CD4-positive, alpha-beta T cell (primary cell): ENCODE data around the gene SH3RF1. TPM values are rescaled to one million over a fixed set of nuclear protein-coding genes. Genes with fewer than 3 reads are reported as not detected.

Experiments
- ATAC-seq: fragments of 200-7000 bp; cut with Tn5 transposase; one replicate; pipeline ENCODE4 v1.10.0; 2022; ENCODE audit warnings: mild to moderate bottlenecking; ENCODE audit not compliant: poor library complexity
- CTCF ChIA-PET: fragments of 350-600 bp; sonication (Branson Sonifier 250); formaldehyde crosslinking; loops from one replicate; lab custom pipeline; 2021; ENCODE audit warnings: antibody characterized with exemption, inconsistent platforms; lab: Charles Lee
- POLR2A ChIA-PET: fragments of 350-600 bp; sonication (Branson Sonifier 250); formaldehyde crosslinking; loops from one replicate; lab custom pipeline; 2021; ENCODE audit warnings: antibody characterized with exemption, inconsistent platforms; lab: Charles Lee
- DNase-seq, 14 experiments: peaks; one replicate each; pipeline ENCODE4 v3.0.0-alpha.2; 2013 to 2020; ENCODE audit warnings: mixed read lengths in 2 of 14
- H3K27ac ChIP-seq, 2 donors: one replicate each; pipeline versions ENCODE4 v1.5.1 to v1.7.0; 2013; ENCODE audit warnings: low read length in 2 of 2, low read depth in 1 of 2, mild to moderate bottlenecking in 1 of 2
- H3K27me3 ChIP-seq, 2 experiments: 1 replicate in 1 of 2; 2 replicates in 1 of 2; pipeline versions ENCODE4 v1.6.1 to v1.7.0; 2013; ENCODE audit warnings: low read length in 2 of 2, control low read depth in 1 of 2, mild to moderate bottlenecking in 1 of 2, moderate library complexity in 1 of 2; ENCODE audit not compliant: insufficient read depth in 2 of 2, control insufficient read depth in 1 of 2
- H3K36me3 ChIP-seq: one replicate; pipeline ENCODE4 v1.6.1; 2013; ENCODE audit warnings: low read length, control low read depth; ENCODE audit not compliant: insufficient read depth
- H3K4me1 ChIP-seq: one replicate; pipeline ENCODE4 v1.6.1; 2013; ENCODE audit warnings: low read length, control low read depth; ENCODE audit not compliant: insufficient read depth
- H3K4me3 ChIP-seq: one replicate; pipeline ENCODE4 v1.5.1; 2013; ENCODE audit warnings: mild to moderate bottlenecking, low read length, moderate library complexity
- H3K9me3 ChIP-seq, 2 experiments: 1 replicate in 1 of 2; 2 replicates in 1 of 2; pipeline versions ENCODE4 v1.6.1 to v1.7.0; 2013; ENCODE audit warnings: low read length in 2 of 2, mild to moderate bottlenecking in 2 of 2, control low read depth in 1 of 2, moderate library complexity in 1 of 2; ENCODE audit not compliant: control insufficient read depth in 1 of 2, insufficient read depth in 1 of 2
- H3K27ac Mint-ChIP-seq: one replicate; pipeline ENCODE4 v1.8.0; 2020; ENCODE audit warnings: mixed read lengths
- H3K27me3 Mint-ChIP-seq: one replicate; pipeline ENCODE4 v1.8.0; 2021; ENCODE audit warnings: mixed read lengths
- H3K36me3 Mint-ChIP-seq: one replicate; pipeline ENCODE4 v1.8.0; 2021; ENCODE audit warnings: low read depth, mixed read lengths
- H3K4me1 Mint-ChIP-seq: one replicate; pipeline ENCODE4 v1.8.0; 2021; ENCODE audit warnings: low read depth, mixed read lengths
- H3K4me3 Mint-ChIP-seq: one replicate; pipeline ENCODE4 v1.8.0; 2020; ENCODE audit warnings: mild to moderate bottlenecking, mixed read lengths
- H3K9me3 Mint-ChIP-seq: one replicate; pipeline ENCODE4 v1.8.0; 2020; ENCODE audit warnings: mixed read lengths
- intact Hi-C, 2 experiments: fragments of 100-400 bp; cut with DNase I in 1 of 2; cut with micrococcal nuclease in 1 of 2; formaldehyde crosslinking; loops; one replicate each; pipeline versions ENCODE4 v1.15.1 to v1.9.0; 2023 to 2025; cut with DNase I, micrococcal nuclease
- total RNA-seq, 174 experiments: library from RNA in 2 of 174; stranded (reverse) in 2 of 174; gene quantifications; one replicate each; pipeline ENCODE4 v1.2.3 and lab custom pipeline; 2021 to 2026
- TF ChIP-seq, protein P1 (sequence below): fragments of 200-600 bp; IDR thresholded peaks from one replicate; pipeline ENCODE4 v1.8.0; 2022; ENCODE audit warnings: antibody characterized with exemption, mild to moderate bottlenecking

The SH3RF1 gene
- total RNA-seq, 2 experiments from 2014 or later: 0.25 TPM; not detected in 1

GRCh38 chr4:169202145-169202699 is 68.5 kb downstream of the SH3RF1 start:
- no peak overlapping the region for H3K4me3 ChIP-seq
- no peak overlapping the region for H3K27ac Mint-ChIP-seq
- DNase-seq (no peak), ATAC-seq (no peak)
- H3K4me3 Mint-ChIP-seq: no peak overlapping the region
- no peaks in the 10 kb centered on the region for H3K36me3 ChIP-seq
- H3K4me1 Mint-ChIP-seq: no peaks in the 10 kb centered on the region
- H3K9me3 ChIP-seq: no peaks in the 10 kb centered on the region
- H3K27me3 Mint-ChIP-seq: no peaks in the 10 kb centered on the region
- intact Hi-C loops: no loop called here
- H3K9me3 Mint-ChIP-seq: no peaks in the 10 kb centered on the region
- no peaks in the 10 kb centered on the region for H3K36me3 Mint-ChIP-seq
- H3K4me1 ChIP-seq: no peaks in the 10 kb centered on the region
- TF ChIP-seq, protein P1, sequence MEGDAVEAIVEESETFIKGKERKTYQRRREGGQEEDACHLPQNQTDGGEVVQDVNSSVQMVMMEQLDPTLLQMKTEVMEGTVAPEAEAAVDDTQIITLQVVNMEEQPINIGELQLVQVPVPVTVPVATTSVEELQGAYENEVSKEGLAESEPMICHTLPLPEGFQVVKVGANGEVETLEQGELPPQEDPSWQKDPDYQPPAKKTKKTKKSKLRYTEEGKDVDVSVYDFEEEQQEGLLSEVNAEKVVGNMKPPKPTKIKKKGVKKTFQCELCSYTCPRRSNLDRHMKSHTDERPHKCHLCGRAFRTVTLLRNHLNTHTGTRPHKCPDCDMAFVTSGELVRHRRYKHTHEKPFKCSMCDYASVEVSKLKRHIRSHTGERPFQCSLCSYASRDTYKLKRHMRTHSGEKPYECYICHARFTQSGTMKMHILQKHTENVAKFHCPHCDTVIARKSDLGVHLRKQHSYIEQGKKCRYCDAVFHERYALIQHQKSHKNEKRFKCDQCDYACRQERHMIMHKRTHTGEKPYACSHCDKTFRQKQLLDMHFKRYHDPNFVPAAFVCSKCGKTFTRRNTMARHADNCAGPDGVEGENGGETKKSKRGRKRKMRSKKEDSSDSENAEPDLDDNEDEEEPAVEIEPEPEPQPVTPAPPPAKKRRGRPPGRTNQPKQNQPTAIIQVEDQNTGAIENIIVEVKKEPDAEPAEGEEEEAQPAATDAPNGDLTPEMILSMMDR: no peak
- CTCF ChIA-PET: no interaction called here
- no peaks in the 10 kb centered on the region for H3K27me3 ChIP-seq
- no peak overlapping the region for H3K27ac ChIP-seq
- POLR2A ChIA-PET: interaction anchor here (0.6 kb wide), 1 partner anchor 487 kb away, joined by 3 read pairs; no protein-coding TSS in a partner anchor

DNA sequence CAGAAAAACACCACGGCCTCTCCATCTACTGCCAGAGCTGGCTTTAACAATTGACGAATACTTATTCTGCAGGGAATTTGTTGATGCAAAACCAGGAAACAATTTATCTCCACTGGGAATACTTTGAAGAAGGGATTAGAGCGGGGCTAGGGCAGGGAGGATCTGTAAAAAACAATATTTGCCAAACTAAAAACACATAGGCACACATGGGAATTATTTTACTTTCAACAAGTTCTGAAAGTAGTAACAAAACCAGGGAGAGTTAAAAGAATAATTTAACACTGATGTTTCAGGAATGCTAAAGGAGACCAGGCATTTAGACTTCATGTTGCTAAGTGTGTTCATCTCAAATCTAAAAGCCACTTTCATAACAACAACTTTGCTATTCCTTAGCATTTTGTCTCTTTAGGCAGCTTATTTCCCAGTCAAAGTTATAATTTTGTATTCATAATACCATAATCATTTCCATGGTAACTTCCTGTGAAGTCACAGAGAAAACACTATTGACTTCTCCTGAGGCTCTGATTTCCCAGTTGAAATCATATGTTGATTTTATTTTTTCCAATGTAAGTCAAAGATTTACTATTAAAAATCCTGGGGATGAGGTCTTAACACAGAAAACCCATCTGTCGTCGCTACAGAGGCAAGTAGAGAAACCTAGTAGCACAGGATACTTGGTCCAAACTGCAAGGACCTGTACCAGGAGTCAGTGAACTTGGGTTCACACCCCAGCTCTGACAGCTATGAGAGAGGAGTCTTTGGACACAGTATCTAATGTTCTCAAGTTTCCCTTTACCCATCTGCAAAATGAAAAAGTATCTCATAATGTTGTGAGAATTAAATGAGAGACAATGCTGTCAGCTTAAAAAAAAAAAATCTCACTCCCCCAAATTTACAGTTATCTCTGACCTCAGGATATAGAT is 69.3 kb downstream of the SH3RF1 start:
- Mint-ChIP-seq H3K27ac (no peak overlapping the region), H3K9me3 (peaks cover 2% of the 10 kb centered on the region), H3K4me3 (no peak overlapping the region), H3K36me3 (no peaks in the 10 kb centered on the region), H3K27me3 (no peaks in the 10 kb centered on the region), H3K4me1 (no peaks in the 10 kb centered on the region)
- Histone ChIP-seq H3K9me3 (no peaks in the 10 kb centered on the region), H3K36me3 (no peaks in the 10 kb centered on the region), H3K27me3 (no peaks in the 10 kb centered on the region), H3K27ac (no peak overlapping the region), H3K4me3 (no peak overlapping the region), H3K4me1 (no peaks in the 10 kb centered on the region)
- POLR2A ChIA-PET: no interaction called here
- ATAC-seq: no peak
- TF ChIP-seq, protein P1: no peak
- intact Hi-C loops: no loop called here
- DNase-seq: no peak
- CTCF ChIA-PET: no interaction called here

GRCh38 chr4:169200361-169201030 is 70.3 kb downstream of the SH3RF1 start:
- H3K27me3 Mint-ChIP-seq: no peaks in the 10 kb centered on the region
- ChIA-PET CTCF (no interaction called here), POLR2A (no interaction called here)
- Histone ChIP-seq H3K4me1 (no peaks in the 10 kb centered on the region), H3K9me3 (peaks cover 0 to 3% of the 10 kb centered on the region in 2 experiments), H3K27me3 (no peaks in the 10 kb centered on the region), H3K36me3 (no peaks in the 10 kb centered on the region), H3K4me3 (no peak overlapping the region), H3K27ac (no peak overlapping the region)
- peaks cover 7% of the 10 kb centered on the region for H3K9me3 Mint-ChIP-seq
- no peaks in the 10 kb centered on the region for H3K36me3 Mint-ChIP-seq
- no peak overlapping the region for H3K27ac Mint-ChIP-seq
- intact Hi-C loops: no loop called here
- ATAC-seq: no peak
- H3K4me1 Mint-ChIP-seq: no peaks in the 10 kb centered on the region
- no peak overlapping the region for H3K4me3 Mint-ChIP-seq
- TF ChIP-seq, protein P1: no peak
- no peak for DNase-seq
